H7 (cell line): Measurements from ENCODE around the gene CLEC16A. TPM values are rescaled to one million over a fixed set of nuclear protein-coding genes. Genes with fewer than 3 reads are reported as not detected.
"Not testable (repeated sequence)": the region's sequence is repeated elsewhere in the genome, so short reads cannot be mapped to it uniquely, and the experiment has no call there.

ENCODE experiments used
- DNase-seq: peaks from one replicate; pipeline ENCODE4 v3.0.0; 2012
- H3K27me3 ChIP-seq: 2 replicates; pipeline ENCODE4 v1.6.0; 2011; ENCODE audit warnings: mild to moderate bottlenecking, low read length; ENCODE audit not compliant: control insufficient read depth, insufficient read depth
- H3K36me3 ChIP-seq: replicated peaks from 2 replicates; pipeline ENCODE4 v1.5.1; 2011; ENCODE audit warnings: low read length; ENCODE audit not compliant: control insufficient read depth, insufficient read depth
- H3K4me3 ChIP-seq: 2 replicates; pipeline ENCODE4 v1.5.1; 2011; ENCODE audit warnings: low read depth, mild to moderate bottlenecking, control low read depth, low read length, moderate library complexity; ENCODE audit not compliant: insufficient read depth
- total RNA-seq: library from RNA; depleted of rRNA; stranded (reverse); fragments of >200 nt; shearing (Covaris generic); gene quantifications from 2 replicates; pipeline ENCODE4 v1.2.3, GENCODE V29; 2014

Gene CLEC16A
- total RNA-seq, 1 experiment from 2014 or later = 12.0 TPM

DNA sequence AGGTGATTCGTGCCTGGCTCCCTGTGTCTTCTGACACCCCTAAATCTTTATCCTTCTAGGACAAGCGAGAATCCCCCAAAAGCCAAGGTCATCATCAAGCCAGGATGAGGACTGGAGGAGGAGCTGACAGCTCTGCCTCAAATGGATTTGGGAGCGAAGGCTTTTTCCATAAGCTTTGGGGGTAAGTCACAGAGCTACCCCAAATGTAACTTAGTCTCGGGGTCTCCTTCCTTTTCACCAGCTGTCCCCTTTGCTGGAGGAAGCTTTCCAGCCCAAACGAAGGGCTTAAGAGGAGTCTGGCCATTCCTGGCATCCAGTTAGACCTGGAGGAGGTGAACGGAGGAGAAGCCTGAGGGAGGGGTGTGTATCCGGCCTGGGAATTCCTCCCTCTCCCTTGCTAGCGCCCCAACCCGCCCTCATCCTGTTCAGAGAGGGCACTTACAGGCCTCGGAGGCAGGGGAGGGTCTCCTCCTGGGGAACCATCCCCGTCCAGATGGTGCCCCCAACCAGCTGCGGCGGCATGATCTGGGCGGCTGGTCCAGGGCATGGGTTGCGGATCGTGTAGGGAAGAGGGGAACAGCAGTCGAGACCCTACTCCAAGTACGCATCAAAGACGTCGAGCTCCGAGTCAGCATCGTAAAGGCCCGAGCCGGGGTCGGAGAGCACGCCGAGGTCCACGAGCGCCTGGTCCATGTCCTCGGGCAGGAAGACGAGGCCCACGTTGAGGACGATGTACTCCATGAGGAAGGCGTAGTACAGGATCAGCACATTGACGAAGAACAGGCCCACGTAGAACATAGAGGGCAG is 3.0 kb upstream of the CLEC16A start:
- peak overlapping the region; percentile 68 for H3K4me3 ChIP-seq
- DNase-seq = peak; percentile 69

DNA sequence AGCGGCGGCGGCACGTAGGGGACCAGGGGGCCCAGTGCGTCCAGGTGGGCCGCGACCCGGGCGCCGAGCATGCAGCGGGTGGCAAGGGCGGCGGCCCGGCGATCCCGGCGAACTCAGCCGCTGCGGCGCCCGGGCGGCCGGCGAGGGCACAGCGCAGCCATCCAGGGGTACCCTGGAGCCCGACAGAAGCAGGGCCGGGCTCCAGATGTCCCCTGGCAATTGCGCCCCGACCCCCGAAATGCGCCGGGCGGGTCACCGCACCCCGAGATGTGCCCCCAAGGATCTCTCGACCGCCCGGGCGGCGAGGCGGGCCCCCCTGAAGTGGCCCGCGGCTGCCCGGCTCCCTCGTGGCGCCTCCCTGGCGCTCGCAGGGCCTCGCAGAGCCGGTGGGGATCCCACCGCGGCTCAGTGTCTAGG is 2.4 kb upstream of the CLEC16A start:
- H3K27me3 ChIP-seq, H3K36me3 ChIP-seq, DNase-seq: not testable (repeated sequence)
- H3K4me3 ChIP-seq = peak overlapping the region; percentile 68

More for the DNA sequence above, 3.0 kb upstream of the CLEC16A start:
- H3K27me3 ChIP-seq = no peaks in the 10 kb centered on the region
- peaks cover 4% of the 10 kb centered on the region for H3K36me3 ChIP-seq

DNA sequence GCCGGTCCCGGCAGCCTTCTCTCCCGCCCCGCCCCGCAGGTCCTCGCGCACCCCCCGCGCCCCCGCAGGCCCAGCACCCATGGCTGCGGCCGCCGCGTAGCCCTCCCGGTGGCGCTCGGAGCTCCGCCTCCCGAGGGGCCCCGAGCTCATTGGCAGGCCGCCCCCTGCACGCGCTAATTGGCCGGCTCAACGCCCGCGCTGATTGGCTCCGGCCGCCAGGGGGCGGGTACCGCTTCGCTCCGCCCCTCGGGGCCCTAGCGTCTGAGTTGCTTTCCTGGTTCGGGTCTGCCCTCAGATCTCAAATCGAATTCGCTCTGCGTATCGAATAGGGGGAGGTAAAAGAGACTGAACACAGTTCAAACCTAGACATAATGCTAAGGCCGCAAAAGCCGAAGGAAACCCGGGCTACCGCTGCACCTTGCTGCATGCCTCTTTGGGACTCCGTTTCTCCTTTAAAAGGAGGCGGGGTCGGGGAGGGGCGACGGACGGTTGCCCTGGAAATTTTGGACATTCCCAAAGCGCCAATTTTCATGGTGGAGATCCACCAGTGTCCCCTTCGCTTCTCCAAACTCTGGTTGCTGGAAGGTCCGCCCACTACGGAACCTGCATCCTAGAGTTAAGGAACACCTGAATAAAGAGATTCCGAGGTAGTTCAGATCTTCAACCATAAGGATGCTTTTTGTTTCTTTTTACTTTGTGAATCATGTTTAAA is 1.9 kb upstream of the CLEC16A start, which contains the start of gene DEXI:
TSS of gene DEXI (minus strand) at position 117 of the 712 bp plus-strand sequence. CDS start 463 bp downstream, outside the sequence.
- peak; percentile 100 for DNase-seq
- peak within 1 kb of the TSS; percentile 68 for H3K4me3 ChIP-seq
- H3K36me3 ChIP-seq = peaks cover 4% of the 10 kb centered on the region
- no peaks in the 10 kb centered on the region for H3K27me3 ChIP-seq

DNA sequence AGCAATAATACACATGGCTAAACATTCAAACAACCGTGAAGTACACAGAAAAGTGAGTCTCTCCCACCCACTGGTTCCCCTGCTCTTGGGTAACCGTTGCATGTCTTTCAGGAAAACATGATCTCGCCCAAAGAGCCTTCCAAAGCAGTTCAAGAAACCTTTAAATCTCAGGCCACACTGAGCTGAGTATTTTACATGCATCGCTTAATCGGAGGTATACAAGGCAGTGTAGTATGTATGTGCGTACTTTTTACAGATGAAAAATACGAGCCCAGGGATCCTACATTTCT is 1.4 kb upstream of the CLEC16A start:
- H3K4me3 ChIP-seq = peak overlapping the region; percentile 61
- DNase-seq = no peak
- no peaks in the 10 kb centered on the region for H3K27me3 ChIP-seq
- peaks cover 4% of the 10 kb centered on the region for H3K36me3 ChIP-seq

DNA sequence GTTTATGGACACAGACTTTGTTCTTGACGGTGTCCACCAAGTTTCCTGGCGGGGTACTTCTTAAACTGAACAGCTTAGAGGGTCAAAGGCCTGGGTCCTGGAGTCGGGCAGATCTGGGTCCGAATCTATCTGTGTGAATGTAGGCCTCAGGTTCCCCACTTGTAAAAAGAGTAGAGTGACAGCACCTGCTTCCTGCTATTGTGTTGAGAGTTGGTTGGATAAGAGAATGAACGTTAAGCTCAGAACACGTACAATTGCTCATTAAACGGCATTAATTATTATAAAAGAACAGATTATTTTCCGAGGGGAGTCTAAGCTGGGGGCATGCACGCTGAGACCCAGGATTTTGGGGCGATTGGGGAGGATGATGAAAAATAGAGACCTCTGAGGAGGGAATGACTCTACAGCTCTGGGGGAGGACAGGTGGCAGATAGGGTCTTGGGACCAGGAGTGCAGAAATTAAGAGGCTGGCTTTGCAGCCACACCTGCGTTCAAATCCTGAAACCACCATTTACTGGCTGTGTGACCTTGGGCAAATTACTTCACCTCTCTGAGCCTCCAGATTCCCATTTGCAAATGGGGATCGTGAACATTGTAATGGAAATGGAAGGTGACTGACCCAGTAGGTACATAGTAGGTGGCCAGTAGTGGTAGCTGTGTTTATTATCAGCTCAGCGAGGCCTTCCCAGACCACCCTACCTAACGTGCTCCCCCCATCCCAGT is 862 bp downstream of the CLEC16A start:
- Histone ChIP-seq H3K36me3 (no peaks in the 10 kb centered on the region), H3K27me3 (no peaks in the 10 kb centered on the region), H3K4me3 (peak overlapping the region; percentile 73)
- DNase-seq = no peak

DNA sequence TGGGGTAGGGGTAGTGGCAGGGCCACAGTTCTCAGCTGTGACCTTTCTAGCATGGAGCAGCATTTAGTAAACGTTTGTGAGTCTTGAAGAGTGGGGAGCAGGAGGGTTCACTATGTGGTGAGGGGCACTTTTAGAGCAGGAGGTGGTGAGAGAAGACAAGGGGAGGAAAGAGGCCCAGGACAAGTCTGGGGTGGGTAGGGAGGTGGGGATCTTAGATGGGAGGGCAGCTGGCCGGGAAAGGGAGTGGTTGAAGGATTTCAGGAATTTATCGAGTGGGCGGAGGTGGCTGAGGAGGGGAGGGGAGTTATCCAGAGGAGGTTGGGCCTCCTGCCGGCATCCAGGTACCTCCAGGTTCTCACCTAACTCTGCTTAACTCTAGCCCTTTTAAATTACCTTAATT is 1.9 kb downstream of the CLEC16A start:
- no peaks in the 10 kb centered on the region for H3K36me3 ChIP-seq
- no peaks in the 10 kb centered on the region for H3K27me3 ChIP-seq
- H3K4me3 ChIP-seq = no peak overlapping the region
- DNase-seq = peak; percentile 86

DNA sequence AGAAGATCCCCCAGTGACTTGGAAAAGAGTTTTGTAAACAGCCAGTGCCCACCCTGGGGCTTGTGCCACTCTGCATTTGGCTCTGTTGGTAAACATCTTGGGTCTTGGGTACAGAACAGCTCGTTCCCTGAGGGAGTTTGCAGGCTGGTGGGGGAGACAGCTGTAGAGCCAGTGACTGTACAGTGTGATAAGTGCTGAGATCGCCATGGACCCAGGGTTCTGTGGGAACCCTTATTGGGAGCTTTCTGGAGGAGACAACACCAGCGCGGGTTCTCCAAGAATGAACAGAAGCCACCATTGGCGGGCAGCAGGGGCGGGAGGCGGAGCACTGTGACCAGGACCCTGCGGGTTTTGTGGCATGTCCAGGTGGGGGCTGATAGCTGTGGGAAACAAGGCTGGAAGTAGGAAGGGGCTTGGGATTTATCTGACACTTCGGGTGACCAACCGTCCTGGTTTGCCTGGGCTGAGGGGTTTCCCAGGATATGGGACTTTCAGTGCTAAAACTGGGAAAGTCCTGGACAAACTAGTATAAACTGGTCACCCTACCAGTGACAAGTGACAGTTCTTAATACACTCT is 2.9 kb downstream of the CLEC16A start:
- DNase-seq = no peak
- Histone ChIP-seq H3K4me3 (no peak overlapping the region), H3K36me3 (no peaks in the 10 kb centered on the region), H3K27me3 (no peaks in the 10 kb centered on the region)

DNA sequence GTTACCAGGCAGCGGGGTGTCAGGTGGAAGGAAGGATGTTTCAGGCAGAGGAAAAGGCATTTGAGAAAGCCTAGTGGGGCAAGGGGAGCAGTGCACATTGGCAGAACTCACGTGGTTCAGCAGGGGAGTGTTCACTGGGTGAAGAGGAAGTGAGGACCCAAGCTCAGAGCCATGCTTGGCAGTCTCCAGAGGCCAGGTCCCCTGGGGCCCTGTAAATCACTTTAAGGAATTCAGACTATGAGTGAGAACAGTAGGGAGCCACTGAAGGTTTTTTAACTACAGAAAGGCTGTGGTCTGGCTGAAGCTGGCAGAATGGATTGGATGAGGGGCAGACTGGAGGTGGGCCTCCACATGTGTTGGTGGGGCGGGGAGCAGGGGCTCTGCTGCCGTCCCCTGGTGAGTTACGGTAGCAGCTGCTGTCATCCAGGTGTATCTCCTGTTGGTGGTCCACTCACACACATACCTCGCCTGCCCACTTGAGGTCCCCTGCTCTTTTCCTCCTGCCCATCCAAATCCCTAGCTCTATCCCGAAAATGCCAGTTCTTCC is 5.1 kb downstream of the CLEC16A start:
- DNase-seq = peak; percentile 65

DNA sequence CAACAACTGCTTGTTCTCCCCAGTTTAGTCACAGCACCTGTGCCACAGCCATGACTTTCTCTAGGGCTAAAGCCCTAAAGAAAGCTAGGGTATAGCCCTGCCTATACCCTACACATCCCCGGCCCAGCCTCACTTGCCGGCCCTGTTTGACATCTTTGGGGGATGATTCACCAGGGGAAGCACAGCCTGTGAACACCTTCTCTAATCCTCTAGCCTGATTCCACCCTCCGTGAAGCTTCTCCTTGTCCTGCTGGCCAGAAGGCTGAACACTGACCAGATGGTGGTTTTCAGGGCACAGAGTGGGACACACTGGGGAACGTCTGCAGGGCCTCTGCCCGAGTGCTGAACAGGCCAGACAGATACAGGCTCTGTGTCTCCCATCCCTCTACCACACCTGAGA is 6.0 kb downstream of the CLEC16A start:
- H3K4me3 ChIP-seq = no peak overlapping the region
- no peaks in the 10 kb centered on the region for H3K36me3 ChIP-seq
- H3K27me3 ChIP-seq = no peaks in the 10 kb centered on the region
- DNase-seq = no peak

More for the DNA sequence above, 5.1 kb downstream of the CLEC16A start:
- no peaks in the 10 kb centered on the region for H3K36me3 ChIP-seq
- H3K27me3 ChIP-seq = no peaks in the 10 kb centered on the region
- H3K4me3 ChIP-seq = no peak overlapping the region

DNA sequence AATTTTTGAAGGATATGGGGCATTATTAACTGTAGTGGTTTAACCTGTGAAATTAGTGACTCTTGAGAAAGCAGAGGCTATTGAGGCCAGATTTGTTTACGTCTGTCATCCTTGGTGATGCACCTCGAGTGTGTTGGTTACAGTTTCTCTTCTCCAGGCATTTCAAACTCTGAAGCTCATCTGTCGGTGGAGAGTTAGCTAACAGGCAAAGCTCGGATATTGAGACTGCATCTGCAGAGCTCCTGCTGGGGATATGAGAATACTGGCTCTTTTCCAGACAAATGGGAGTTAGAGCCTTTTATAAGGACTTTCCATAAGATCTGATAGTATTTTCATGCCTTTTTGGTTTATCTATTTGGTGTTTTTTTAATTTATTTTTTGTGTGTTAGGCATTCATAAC is 6.7 kb downstream of the CLEC16A start:
- H3K36me3 ChIP-seq = no peaks in the 10 kb centered on the region
- no peak overlapping the region for H3K4me3 ChIP-seq
- no peaks in the 10 kb centered on the region for H3K27me3 ChIP-seq
- no peak for DNase-seq

DNA sequence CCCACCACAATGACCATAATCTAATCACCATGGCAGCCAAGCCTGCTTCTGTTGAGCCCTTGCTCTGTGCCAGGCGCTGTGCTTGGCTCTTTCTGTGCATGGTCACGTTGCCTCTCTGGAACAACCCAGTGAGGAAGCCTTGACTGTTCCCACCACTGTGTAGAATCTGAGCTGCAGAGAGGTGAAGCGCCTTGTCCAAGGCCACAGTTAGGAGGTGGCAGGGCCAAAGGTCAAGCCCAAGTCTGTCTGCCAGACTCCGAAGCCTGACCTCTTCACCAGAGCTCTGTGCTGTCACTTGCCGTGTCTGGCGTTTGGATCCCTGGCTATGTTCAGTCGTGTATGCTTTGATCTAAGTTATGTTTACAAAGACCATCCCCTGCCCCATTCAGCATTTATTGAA is 10.5 kb downstream of the CLEC16A start:
- no peak for DNase-seq
- H3K27me3 ChIP-seq = no peaks in the 10 kb centered on the region
- H3K4me3 ChIP-seq = no peak overlapping the region
- no peaks in the 10 kb centered on the region for H3K36me3 ChIP-seq

DNA sequence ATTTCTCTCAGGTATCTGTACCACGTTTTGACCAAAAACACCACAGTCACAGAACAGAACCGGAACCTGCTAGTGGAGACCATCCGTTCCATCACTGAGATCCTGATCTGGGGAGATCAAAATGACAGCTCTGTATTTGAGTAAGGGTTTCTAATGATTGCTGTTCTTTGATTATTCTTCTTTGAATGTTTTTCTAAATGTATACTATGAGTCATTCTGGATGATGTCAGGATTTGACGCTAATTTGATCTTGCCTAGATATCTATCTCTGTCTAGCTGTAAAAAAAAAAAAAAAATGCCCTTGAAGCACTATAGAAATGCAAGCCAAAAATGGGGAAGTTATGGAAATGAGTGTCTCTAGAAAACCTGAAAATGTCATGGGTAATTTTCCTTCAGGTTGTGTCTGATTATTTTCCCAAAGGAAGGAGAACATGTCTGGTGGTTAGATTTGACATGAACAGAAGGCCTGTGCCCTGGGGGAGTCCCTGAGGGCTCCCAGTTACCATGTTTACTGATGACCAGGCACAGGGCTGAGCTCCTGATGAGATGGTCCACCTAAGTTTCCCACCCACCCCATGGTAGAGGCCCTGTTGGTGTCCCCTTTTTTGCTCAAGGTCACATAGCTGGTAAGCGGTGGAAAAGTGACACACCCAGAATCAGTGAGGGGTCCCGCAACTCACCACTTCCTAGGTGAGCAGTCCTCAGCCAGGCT is 13.6 kb downstream of the CLEC16A start:
- Histone ChIP-seq H3K4me3 (no peak overlapping the region), H3K27me3 (no peaks in the 10 kb centered on the region), H3K36me3 (no peaks in the 10 kb centered on the region)
- DNase-seq = no peak

DNA sequence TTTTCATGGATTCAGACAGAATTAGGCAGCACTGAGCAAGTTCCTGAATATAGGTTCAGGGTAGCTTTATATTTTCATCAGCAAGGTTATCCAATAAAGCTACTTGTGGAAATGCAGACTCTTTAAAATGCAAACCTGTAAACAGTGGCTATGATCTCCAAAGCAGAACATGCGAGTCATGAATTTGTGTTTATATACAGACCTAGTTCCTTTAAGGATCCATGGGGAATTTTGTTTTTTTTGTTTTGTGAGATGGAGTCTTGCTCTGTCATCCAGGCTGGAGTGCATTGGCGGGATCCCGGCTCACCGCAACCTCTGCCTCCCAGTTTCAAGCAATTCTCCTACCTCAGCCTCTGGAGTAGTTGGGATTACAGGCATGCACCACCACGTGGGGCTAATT is 14.8 kb downstream of the CLEC16A start:
- Histone ChIP-seq H3K27me3 (no peaks in the 10 kb centered on the region), H3K36me3 (no peaks in the 10 kb centered on the region), H3K4me3 (no peak overlapping the region)
- no peak for DNase-seq

DNA sequence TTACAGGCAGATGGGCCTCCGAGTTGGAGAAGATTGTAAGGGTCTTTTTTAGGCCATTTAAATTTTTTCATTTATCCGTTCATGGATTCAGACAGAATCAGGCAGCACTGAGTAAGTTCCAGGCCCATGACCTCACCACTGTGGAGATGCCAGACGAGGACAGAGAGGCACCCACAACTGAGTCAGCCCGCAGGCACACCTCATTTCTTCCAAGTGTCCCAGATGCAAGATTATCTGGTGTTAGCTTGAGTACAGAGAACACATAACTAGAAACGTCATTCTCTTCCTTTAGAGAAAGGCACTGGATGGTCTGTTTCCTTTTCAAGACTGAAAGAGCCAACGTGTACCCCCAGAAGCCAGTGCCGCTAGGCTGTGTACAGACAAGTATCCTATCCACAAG is 16.9 kb downstream of the CLEC16A start:
- Histone ChIP-seq H3K27me3 (no peaks in the 10 kb centered on the region), H3K36me3 (no peaks in the 10 kb centered on the region; the same call in 1 of the 2 replicates), H3K4me3 (no peak overlapping the region)
- no peak for DNase-seq
